GM19025 (cell line): ENCODE measurements around the gene TIPARP.
A peak's percentile ranks its signal among the peaks of the same experiment; 100 is the strongest.
"Not testable (repeated sequence)": the region's sequence is repeated elsewhere in the genome, so short reads cannot be mapped to it uniquely, and the experiment has no call there.

ENCODE experiments used
- ATAC-seq: cut with Tn5 transposase; IDR thresholded peaks from one replicate; pipeline ENCODE4 v1.9.1; 2021; ENCODE audit warnings: mild to moderate bottlenecking, low read depth, moderate library complexity; ENCODE audit not compliant: unreplicated experiment

The TIPARP gene

GRCh38 chr3:156707588-156707987 lies 33.2 kb downstream of the TIPARP start:
- no peak for ATAC-seq

GRCh38 chr3:156710429-156710828 lies 36.0 kb downstream of the TIPARP start:
- ATAC-seq, result no peak

- no peak for ATAC-seq
These were observed 36.7 kb downstream of the TIPARP start for GRCh38 chr3:156711113-156711512.

- ATAC-seq, result peak; percentile 70
These were observed 37.6 kb downstream of the TIPARP start for GRCh38 chr3:156711944-156712343.

- no peak for ATAC-seq
These were observed 41.9 kb downstream of the TIPARP start for GRCh38 chr3:156716105-156716862.

- no peak for ATAC-seq
These were observed 44.4 kb downstream of the TIPARP start for GRCh38 chr3:156718622-156719306.

- no peak for ATAC-seq
These were observed 46.4 kb downstream of the TIPARP start for GRCh38 chr3:156720826-156721225.

- ATAC-seq, result no peak
These were observed 47.6 kb downstream of the TIPARP start for GRCh38 chr3:156721687-156722618.

- no peak for ATAC-seq
These were observed 48.8 kb downstream of the TIPARP start for GRCh38 chr3:156723182-156723619.

- no peak for ATAC-seq
These were observed 51.3 kb downstream of the TIPARP start for GRCh38 chr3:156725682-156726081.

GRCh38 chr3:156726456-156726855 lies 52.1 kb downstream of the TIPARP start:
- no peak for ATAC-seq

GRCh38 chr3:156727519-156728205 lies 53.3 kb downstream of the TIPARP start:
- ATAC-seq, result peak; percentile 75

GRCh38 chr3:156728267-156728985 lies 54.0 kb downstream of the TIPARP start:
- ATAC-seq, result no peak

- no peak for ATAC-seq
These were observed 55.2 kb downstream of the TIPARP start for GRCh38 chr3:156729460-156730179.

GRCh38 chr3:156731813-156732212 lies 57.4 kb downstream of the TIPARP start:
- no peak for ATAC-seq

- ATAC-seq, result no peak
These were observed 57.9 kb downstream of the TIPARP start for GRCh38 chr3:156732261-156732660.

GRCh38 chr3:156732715-156733421 lies 58.5 kb downstream of the TIPARP start:
- no peak for ATAC-seq

- not testable (repeated sequence) for ATAC-seq
These were observed 60.3 kb downstream of the TIPARP start for GRCh38 chr3:156734661-156735060.
